NCI-H1694 (cell line): ENCODE results near the gene TACSTD2.
"Not testable (repeated sequence)": the region's sequence is repeated elsewhere in the genome, so short reads cannot be mapped to it uniquely, and the experiment has no call there.

Experiments used
- DNase-seq: peaks from one replicate; lab custom pipeline; 2025; lab: John Stamatoyannopoulos, UW

The TACSTD2 gene

DNA sequence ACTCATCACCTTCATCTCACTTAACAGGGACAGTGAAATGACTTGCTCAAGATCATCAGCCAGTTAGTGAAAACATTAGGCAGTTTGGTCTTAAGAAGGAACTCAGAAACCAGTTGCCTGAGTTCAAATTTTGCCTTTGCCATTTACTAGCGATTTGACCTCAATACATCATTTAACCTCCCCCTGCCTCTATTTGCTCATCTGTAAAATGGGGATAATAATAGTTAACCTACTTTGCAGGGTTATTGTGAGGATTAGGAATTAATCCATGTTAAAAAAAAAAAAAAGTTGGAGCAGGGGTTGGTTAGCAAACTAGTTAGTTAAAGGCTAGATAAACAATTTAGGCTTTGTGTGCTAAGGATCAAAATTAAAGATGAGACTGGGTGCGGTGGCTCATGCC, 10.6 kb upstream of the TACSTD2 start:
- DNase-seq, result no peak

GRCh38 chr1:58586271-58586670, 9.2 kb upstream of the TACSTD2 start:
- no peak for DNase-seq

DNA sequence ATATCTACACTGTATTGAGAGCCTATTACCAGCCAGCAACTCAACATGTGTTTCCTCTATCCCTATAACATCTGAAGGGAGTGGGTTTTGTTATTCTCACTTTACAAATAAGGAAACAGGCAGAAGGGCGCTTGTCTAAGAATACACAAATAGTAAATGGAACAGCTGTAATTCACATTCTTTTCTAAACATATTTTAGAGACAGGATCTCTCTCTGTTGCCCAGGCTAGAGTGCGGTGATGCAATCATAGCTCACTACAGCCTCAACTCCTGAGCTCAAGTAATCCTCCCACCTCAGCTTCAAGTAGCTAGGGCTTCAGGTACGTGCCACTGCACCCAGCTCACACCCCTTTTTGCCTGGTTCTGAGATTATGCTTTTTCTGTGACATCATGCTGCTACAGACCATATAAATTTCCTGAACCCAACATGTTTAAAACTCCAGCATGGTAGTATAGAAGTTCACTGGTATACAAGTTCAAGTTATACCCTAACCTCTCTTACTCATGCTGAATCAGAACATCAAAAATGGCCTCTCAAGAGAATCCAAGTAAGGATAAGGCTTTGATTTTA, 8.6 kb upstream of the TACSTD2 start:
- no peak for DNase-seq

GRCh38 chr1:58585166-58585565, 8.1 kb upstream of the TACSTD2 start:
- DNase-seq, result no peak

DNA sequence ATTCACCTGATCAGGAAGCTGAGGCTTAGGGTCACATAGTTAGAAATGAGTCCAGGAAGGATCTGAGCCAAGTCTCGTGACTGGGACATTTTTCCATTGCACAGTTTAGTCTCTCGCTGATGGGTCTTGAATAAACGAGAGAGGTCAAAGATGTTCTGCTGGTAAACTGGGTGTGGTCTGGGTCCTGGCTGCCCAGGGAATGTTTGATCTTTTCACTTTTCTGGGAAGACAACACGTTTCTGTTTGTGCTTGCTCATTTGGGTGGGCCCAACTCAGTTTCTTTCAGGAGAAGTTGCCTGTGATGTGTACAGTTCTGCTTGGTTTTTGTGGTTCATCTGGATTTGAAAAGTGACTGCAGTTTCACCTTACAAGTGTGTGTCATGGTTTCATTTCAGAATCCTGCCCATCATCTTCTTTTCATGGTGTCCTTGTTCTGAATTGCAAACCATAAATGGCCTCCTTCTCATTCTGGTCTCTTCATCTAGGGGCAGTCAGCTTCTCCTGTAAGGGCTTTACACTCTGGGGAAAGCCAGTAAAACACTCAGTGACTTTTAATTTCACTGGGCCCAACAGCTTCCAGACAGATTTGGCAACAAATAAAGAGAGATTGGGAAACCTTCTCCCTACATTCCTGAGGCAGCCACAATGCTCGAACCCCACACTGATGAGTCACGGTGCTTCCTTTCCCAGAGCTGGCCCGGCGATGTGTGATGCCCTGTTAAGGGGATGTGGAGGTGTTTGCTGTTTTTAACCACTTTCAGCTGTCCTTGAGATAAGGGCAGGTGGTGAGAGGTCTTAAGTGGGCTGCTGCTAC, 7.2 kb upstream of the TACSTD2 start:
- no peak for DNase-seq

DNA sequence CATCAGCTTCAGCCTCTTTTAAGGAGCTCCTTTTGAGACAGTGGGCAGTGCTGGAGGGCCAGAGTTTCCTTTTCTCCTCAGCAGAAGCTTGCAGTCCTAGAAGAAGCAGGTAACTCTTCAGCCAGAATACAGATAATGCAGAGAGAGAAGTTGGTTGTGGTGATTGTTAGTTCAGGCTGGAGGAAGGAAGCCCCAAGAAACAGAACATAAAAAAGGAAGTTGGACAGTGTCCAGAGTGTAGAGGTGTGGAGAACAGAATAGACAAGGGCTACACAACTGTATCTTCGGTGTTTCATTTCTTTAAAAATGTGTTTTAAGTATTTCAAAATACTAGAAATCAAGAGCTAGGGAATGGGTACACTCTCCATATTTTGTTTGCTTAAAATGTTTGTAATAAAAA, 6.4 kb upstream of the TACSTD2 start:
- no peak for DNase-seq

- DNase-seq, result not testable (repeated sequence)
Measured at GRCh38 chr1:58582143-58582542, 5.1 kb upstream of the TACSTD2 start.

- DNase-seq, result no peak
Measured at GRCh38 chr1:58581641-58582040, 4.6 kb upstream of the TACSTD2 start.

DNA sequence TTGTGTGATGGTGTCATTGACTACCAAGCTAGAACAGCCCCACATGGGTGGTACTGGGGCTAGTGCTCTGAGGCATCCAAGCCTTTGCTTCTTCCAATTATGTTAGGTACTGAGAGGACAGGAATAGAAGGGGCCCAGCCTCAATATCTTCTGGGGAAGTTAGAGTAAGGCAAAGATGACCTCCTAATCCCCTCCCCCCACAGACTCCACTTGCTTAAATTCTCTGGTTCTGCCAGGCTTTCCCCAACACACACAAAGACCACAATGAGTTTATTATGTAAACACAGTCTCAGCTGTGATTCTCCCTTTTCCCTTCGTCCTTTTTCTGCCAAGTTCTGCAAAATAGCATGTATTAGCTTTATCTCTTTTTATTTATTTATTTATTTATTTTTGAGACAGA, 3.1 kb upstream of the TACSTD2 start:
- DNase-seq, result no peak

DNA sequence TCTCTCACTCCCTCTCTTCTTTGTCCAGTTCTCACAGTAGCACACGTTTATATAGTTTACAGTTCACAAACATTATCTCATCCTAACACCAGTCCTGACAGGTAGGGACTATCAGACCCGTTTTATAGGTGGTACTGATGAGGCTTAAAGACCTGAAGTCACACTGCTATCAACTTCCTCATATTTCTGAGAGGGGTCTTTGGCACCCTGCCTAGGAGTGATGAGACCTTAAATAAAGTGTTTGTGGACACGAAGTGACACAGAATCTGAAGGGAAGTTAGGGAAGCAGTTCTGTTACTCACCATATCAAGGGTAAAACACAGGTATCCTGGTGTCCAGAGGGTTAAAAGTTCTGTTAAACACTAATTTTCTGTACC, 590 bp upstream of the TACSTD2 start:
- no peak for DNase-seq

DNA sequence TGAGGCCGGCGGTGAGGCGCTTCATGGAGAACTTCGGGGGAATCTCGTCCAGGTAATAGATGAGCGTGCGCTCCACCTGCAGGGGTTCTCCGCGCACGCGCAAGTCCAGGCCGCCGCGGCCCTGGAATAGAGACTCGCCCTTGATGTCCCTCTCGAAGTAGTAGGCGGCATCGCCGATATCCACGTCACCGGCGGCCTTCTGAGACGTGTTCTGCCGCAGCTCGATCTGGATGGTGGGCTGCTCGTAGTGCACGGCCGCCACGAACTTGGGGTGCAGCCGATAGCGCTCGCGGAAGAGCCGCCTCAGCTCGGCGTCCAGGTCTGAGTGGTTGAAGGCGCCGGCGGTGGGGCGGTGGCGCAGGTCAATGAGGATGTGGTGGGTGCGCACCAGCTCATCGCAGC, 726 bp downstream of the TACSTD2 start:
- no peak for DNase-seq

- no peak for DNase-seq
Measured at GRCh38 chr1:58575551-58576324, 1.3 kb downstream of the TACSTD2 start.

DNA sequence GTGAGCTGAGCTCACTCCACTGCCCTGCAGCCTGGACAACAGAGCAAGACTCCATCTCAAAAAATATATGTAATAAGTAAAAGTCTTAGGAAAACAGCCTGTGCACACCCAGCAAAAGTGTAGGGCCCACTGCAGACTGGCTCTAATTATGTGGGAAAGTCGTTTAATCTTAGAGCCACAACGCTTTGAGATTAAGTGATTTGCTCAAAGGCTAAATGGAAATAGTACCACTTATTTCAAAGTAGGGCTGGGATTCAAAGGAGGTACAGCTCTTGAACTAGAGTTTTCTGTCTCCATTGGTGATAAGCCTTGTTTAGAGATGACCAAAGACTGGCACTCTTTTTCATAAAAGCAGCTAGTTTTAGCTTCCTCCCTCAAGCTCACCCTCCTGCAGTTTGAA, 2.2 kb downstream of the TACSTD2 start:
- DNase-seq, result no peak

GRCh38 chr1:58573705-58574591, 3.1 kb downstream of the TACSTD2 start:
- no peak for DNase-seq

DNA sequence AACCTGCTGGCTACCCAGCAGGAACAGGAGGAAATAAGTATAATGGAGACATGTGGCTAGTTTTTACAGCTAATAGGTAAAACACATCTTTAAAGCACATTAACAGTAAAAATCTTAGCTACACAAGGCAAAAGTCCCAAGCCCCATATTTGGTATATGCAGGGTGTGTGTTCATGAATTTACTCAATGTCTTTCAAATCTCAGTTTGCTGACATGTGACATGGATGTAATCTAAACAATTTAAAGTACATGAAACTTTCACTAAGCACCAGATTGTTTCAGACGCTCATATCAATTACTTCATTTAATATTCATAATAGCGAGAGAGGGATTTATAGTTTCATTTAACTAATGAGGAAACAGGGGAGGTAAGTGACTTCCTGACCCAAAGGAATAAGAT, 3.9 kb downstream of the TACSTD2 start:
- DNase-seq, result no peak

DNA sequence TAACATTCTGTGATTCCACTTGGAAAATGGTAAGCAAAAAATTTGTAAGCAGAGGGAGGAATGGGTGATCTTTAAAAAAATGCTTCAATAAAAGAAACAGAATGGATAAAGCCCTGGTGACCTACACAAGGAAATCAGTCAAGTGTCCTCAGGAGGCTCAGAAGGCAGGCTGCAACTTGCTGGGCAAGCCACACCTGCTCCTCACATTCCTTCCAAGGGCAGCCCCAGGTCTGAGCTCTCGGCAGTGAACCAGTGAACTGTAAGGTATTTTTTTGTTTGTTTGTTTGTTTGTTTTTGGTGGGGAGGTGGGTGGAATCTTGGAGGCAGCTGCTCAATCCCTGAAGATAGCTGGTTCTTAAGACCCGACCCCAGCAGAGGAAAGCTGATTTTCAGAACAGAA, 4.4 kb downstream of the TACSTD2 start:
- no peak for DNase-seq

DNA sequence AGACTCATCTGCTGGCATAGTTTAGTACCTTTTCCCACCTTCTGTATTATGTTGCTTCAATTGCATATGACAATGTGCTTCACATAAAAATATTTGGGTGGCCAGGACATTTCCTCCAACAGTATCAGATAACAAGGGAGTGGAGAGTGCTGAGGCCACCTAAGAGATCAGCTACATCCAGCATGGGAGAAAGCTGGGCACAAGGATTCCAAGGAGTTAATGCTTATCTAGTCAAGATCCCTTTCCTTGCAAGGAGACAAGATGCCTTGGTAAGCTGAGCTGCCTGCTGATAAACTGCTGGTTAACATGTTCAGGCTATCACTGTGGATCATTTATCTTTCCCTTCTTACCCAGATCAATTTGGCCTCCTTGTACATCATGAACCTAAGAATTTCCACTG, 5.4 kb downstream of the TACSTD2 start:
- no peak for DNase-seq

- DNase-seq, result no peak
Measured at GRCh38 chr1:58570817-58571216, 6.2 kb downstream of the TACSTD2 start.

- DNase-seq, result no peak
Measured at GRCh38 chr1:58570094-58570493, 7.0 kb downstream of the TACSTD2 start.

DNA sequence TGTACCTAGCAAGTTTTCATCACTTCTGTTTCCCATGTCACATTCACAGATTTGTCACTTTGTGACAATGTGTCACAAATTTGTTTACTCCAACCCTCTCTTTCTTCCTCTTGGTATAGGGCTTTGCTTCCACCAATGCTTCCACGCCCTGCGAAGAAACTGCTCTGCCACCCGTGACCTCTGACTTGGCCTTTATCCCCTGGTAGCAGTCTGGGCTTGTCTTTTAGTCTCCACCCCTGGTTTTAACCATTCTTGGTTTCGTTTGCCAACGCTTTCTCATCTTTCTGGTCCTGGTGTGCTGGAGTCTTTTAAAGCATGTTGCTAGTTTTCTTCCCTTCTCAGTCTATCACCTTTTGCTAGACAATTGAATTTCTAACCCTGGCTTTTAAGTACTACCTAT, 8.1 kb downstream of the TACSTD2 start:
- no peak for DNase-seq

- DNase-seq, result no peak
Measured at GRCh38 chr1:58568271-58568860, 8.7 kb downstream of the TACSTD2 start.

DNA sequence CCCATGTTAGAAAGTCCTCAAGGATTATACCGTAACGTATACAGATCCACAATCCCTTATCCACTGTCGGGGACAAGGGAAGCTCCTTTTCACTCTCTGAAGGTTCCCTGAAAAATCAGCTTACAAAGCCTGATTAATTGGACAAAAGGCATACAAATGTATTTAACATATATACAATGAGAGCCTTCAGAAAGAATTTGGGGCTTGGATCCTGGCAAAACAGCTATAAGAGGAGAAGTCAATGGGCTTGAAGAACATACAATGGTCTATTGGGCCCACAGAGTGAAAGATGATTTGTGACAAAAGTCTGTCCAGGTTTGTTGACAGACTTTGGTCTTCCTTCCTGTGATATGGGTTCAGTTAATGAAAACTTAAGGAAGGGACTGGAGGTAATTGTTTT, 10.7 kb downstream of the TACSTD2 start:
- no peak for DNase-seq
